NCI-H2196 treated with DMSO at 0.1 percent for 48 hours (cell line): ENCODE results near the gene PPM1M.
A peak's percentile ranks its signal among the peaks of the same experiment; 100 is the strongest.
"Not testable (repeated sequence)": the region's sequence is repeated elsewhere in the genome, so short reads cannot be mapped to it uniquely, and the experiment has no call there.

Experiments used
- DNase-seq: peaks from one replicate; lab custom pipeline; 2025; ENCODE audit not compliant: unreplicated experiment; lab: John Stamatoyannopoulos, UW

PPM1M gene

DNA sequence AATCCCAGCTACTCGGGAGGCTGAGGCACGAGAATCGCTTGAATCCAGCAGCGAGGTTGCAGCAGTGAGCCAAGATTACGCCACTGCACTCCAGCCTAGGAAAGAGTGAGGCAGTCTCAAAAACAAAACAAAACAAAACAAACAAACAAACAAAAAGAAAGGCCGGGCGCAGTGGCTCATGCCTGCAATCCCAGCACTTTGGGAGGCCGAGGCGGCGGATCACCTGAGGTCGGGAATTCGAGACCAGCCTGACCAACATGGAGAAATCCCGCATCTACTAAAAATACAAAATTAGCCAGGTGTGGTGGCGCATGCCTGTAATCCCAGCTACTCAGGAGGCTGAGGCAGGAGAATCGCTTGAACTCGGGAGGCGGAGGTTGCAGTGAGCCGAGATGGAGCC lies 29.2 kb downstream of the PPM1M start:
- DNase-seq = not testable (repeated sequence)

DNA sequence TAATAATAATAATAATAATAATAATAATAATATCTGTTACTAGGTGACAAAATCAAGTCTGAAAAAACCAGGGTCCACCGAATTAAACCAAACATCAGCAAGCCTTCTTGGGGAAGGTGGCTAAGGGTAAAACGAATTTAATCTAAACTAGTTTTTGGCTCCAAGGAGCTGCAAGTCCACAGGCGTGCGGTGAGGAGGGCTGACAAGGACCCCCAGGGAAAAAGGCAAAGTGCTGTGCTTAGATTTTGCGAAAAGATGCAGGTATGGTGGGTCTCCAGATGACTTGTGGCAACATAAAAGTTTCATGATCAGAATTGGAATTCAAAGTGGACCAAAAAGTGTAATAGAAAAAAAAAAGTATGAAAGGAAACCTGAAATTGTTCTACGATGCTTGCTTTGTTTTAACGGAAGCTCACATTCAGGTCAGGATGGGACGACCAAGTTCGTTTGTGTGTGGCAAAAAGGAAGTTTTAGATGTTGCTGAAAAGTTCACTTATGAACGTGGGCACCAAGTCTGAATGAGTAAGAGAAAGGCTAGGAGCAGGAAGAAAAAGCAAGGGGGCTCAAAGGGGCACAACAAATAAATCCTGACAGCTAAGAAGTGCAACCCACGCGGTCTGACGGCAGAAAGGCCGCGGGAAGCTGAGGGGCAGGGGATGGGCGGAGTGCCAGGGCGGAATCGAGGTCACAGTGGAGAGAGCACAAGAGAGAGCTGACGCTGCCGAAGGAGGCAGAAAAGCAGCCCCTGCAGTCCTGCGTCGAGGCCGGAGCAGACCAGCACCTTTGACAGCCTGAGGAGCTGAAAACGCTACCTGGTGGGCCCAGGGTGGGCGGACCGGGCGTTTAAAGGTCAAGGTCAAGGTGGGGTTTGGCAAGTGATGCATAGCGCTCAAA lies 31.8 kb downstream of the PPM1M start:
- DNase-seq = no peak

DNA sequence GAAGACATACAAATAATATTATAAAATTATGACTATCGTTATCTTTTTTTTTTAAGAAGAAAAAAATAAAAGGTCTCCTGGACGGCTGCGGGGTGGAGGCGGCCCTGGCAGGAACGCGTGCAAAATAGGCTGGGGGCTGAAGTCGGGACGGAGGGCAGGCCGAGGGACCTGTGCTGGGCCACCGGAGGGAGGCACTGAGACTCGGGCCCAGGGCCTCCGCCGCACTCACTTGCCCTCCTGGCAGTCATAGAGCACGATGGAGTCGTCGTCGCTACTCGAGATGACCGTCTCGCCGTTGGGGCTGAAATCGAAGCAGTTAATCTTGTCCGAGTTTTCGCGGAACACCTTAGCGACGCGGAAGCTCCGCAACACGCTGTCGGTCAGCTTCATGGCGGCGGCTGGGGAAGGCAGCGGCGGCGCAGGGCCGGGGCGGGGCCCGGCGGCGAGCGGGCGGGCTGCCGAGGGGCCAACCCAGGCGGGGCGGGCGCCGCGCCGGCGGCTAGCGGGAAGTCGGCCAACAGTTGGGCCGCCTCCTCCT lies 32.5 kb downstream of the PPM1M start:
- peak; percentile 3 for DNase-seq

DNA sequence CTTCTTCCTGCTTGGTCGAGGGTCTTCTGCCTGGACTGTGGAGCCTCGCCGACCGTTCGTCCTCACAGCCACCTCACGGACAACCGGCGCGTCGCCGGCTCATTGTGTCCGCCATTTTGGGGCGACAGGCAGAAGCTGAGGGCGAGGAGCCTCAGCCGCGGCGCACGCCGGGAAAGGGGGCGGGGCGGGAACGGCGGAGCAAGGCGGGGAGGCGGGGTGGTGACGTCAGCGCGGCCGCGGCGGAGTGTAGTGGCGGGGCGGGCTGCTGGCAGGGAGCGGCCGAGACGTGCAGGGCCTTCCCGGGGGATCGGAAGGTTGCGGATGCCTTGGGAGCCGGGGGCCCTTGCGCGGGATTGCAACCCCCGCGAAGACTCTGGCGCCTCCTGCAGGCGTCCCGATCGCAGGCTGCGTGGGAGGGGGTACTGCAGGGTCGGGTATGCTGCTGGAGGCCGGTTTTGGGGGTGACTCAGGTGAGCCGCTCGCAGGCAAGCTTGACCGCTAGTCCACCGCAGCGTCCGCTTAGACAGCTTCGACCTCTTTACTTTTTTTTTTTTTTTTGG lies 33.0 kb downstream of the PPM1M start, which contains the start of gene WDR82:
Gene WDR82, minus strand, starts transcription at position 140 of the 560 bp plus-strand sequence. CDS start 288 bp downstream, outside the sequence.
- DNase-seq = peak; percentile 59

DNA sequence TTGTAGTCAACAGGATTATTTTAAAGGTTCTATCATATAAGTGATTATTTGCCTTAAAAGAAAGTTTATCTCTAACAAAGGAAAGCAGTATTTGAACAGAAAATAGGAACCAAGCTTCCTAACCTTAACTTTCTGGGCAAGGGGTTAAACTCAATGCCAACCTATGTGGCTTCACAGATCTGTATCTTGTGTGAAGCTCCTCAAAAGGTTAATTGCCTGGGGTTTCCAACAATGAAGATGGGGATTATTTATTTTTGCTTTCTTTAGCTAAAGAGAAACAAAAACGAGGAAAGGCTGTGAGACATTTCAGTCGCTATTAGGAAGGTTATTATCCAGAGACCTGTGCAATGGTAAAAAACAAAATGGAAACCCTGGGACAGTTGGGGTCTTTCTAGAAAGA lies 34.0 kb downstream of the PPM1M start:
- DNase-seq = no peak

DNA sequence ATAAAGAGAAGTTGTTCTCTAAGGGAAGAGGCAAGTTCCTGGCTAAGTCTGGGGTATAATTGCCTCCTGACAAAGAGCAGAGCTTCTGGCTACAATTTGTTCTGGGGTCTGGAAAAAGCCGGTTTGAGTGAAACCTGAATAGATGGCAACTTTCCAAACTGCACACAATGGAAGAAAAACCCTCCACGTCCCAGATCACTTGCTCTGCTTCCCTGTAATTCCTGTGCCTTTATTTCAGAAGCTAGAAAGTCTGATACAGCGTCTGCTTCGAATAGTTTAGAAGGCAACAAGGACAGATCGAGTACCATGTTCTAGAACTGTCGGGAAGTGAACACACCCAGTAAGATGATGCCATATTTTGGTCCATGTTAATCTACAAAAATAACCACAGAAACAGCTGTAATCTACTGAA lies 34.5 kb downstream of the PPM1M start:
- peak; percentile 27 for DNase-seq

DNA sequence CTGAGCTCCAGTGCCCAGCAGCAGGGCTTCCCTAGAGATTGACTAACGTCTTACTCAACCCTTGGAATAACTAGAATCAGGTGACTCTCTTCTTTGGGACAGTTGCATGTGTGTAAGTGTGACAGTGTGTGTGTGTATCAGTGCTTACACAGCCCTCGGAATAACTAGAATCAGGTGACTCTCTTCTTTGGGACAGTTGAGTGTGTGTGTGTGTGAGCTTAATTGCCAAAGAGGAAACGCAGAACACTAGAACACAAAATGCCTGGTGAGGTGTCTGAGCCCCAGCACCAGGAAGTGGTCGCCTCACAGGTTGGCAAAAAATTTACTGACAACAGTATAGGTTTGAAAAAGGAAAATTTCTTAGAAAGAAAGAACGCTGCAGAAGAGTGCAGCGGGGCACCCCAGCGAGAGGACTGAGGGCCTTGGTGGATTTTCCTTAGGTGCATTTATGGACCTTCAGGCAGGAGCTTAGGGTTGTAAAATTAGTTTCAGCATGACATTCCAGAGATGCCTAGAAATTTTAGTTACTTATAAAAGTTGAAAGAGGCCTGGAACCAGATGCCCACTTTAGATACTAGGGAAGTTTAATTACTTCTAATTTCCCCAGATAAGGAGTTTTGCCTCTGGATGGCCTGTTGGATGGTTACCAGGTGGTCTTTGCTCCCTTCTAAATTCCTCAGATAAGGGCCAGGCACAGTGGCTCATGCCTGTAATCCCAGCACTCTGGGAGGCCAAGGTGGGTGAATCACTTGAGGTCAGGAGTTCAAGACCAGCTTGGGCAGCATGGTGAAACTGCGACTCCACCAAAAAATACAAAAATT lies 36.6 kb downstream of the PPM1M start:
- DNase-seq = no peak

DNA sequence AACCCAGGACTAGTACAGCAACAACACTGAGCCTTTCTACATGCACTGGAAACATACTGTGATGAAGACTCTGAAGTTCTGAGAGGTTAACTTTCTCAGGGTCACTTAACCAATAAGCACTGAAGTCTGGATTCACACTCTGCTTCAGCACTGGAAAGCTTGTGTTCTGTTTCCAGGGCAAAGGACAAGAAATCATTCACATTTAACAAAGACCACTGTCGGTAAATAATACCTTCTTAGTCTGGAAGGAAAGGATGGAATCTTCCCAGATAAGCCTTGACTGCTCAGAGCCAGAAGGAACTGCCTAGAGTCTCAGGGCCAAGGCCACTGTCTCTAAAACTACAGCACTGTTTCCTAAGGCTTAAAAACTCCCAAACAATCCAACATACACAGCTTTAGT lies 37.7 kb downstream of the PPM1M start:
- DNase-seq = no peak

DNA sequence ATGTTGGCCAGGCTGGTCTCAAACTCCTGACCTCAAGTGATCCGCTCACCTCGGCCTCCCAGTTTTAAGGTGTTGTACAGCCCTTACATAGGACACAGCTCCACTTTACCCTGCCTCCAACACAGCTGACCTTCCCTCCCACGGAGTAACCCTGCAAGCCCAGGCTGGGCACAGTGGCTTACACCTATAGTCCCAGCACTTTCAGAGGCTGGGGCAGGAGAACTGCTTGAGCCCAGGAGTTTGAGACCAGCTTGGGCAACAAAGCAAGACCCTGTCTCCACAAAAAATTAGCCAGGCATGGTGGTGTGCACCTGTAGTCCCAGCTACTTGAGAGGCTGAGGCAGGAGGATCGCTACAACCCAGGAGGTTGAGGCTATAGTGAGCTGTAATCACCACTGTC lies 38.5 kb downstream of the PPM1M start:
- DNase-seq = not testable (repeated sequence)

DNA sequence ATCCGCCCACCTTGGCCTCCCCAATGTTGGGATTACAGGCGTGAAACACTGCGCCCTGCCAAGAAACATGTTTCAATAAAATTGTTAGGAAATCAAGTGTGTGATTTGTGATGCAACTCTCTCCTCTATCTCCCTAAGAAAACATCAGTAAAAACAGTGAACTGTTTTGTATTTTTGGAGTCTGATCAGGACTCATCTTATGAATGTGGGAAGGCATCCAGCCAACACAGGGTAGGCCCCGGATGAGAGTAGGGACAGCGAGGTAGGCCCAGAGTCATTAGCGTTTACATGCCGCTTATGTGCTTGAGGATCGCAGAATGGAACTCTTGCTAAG lies 41.2 kb downstream of the PPM1M start:
- no peak for DNase-seq

DNA sequence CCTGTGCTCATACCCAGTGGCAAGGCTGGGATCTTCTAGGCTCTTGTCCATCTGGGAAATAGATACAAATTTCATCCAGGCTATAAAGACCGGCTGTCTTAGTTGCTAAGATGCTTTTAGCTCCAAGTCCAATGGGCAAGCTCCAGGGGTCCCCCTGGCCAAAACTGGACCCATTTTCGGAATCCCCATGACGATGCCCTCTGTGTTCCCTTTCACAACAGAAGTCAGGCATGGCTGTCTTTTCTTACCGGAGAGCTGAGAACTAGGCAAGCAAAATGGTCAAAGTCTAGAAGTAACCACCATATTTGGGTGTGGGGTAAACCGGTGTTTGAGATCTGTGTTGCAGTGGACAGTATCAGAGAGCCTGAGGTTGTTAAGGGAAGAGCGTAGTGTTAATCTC lies 43.1 kb downstream of the PPM1M start:
- no peak for DNase-seq

DNA sequence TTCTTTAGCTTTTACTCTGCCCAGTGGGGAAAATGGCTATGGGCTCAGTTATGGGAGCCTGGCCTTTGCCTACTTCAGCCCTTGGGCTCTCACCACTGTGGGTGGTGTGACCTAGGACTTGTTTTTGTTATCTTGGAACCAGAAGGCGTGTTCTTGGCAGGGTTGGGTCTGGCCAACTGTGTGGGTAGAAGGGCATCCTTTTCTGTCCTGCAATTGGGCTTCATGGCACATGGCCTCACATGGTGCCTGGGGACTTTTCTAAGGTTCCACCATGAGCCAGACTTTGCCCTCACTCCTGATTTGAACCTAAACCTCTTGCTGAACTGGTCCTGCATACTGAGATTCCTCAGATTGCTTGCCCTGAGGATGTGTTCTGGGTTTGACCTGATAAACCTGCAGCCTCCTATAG lies 43.8 kb downstream of the PPM1M start:
- DNase-seq = no peak

DNA sequence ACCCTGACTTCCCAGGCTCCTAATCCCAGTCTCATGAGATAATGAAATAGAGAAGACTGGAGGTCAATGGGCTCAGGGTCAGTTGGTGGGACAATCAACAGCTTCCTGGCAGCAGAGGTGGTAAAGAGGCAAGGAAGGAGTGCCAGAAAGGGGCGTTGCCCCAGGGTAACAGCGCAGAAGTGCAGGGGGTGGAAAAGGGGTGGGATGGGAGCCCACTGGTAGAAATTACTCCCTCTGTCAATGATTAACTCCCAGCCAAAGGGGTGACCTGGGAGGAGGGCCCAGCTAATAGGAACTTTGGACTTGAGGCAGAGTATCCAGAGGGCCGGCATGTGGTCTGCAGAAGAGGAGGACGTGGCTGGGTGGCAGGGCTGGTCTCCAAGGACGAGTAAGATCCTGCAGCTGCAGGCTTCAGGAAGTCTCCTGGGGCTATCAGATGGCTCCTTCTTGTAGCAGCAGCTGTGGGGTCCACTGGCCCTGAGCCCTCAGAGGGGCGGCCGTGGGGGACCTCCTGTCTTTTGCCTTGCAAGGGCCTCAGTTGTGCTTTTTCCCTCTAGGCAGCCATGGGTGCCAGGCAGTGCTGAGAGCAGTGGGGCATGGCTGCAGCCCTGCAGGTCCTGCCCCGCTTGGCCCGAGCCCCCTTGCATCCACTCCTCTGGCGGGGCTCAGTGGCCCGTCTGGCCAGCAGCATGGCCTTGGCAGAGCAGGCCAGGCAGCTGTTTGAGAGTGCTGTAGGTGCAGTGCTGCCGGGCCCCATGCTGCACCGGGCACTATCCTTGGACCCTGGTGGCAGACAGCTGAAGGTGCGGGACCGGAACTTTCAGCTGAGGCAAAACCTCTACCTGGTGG lies 44.4 kb downstream of the PPM1M start:
- DNase-seq = no peak

DNA sequence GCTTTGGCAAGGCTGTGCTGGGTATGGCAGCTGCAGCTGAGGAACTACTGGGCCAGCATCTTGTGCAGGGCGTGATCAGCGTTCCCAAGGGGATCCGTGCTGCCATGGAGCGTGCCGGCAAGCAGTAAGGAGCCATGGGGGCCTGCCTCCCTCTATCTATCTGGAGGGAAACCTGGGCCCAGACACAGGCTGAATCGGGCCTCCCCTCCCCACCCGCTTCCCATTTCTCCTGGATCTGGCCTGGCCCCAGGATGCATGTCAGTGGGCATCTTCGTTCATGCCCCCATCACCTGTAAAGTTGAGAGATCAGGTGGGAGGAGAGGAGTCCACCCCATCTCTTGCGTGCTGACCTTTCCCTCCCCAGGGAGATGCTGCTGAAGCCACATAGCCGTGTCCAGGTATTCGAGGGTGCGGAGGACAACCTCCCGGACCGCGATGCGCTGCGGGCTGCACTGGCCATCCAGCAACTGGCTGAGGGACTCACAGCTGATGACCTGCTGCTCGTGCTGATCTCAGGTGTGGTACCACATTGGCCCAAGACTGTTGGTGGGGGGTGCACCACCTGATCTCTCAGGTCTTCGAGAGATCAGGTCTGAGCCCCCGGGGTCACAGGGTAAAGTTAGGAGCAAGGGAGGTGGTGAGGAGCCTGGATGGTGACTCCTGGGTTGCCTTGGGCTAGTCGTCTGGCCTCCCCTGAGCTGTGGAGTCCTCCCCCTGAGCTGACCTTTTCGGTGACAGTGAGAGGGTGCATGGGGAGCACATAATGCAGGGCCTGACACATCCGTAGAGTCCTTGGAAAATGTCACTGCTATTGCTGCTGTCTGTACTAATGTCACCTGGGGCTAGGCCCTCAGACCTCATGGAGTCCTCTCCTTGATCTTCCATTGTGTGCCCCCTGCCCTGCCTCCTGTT lies 45.3 kb downstream of the PPM1M start:
- no peak for DNase-seq

DNA sequence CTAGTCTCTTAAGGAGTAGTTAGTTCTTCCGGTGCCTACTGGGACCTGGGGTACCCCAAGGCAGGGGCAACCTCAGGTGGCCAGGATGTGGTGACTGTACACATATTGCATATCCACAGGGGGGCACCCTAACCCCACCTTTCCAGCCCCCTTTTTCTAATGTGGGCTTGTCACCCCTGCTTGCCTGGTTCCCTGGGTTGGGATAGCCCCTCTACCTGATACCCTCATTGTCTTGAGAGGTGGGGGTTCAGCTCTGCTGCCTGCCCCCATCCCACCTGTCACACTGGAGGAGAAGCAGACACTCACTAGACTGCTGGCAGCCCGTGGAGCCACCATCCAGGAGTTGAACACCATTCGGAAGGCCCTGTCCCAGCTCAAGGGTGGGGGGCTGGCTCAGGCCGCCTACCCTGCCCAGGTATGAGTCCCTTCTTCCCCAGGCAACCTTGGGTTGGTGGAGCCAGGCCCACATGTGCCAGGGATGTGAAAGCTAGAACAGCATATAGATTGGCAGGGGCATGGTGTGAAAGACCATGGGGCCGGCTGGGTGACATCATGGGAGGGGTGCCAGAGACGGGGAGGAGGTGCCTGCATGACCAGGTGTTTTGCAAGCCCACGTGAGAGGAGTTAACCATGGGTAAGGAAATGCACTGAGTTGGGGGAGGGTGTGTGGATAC lies 46.1 kb downstream of the PPM1M start:
- no peak for DNase-seq

DNA sequence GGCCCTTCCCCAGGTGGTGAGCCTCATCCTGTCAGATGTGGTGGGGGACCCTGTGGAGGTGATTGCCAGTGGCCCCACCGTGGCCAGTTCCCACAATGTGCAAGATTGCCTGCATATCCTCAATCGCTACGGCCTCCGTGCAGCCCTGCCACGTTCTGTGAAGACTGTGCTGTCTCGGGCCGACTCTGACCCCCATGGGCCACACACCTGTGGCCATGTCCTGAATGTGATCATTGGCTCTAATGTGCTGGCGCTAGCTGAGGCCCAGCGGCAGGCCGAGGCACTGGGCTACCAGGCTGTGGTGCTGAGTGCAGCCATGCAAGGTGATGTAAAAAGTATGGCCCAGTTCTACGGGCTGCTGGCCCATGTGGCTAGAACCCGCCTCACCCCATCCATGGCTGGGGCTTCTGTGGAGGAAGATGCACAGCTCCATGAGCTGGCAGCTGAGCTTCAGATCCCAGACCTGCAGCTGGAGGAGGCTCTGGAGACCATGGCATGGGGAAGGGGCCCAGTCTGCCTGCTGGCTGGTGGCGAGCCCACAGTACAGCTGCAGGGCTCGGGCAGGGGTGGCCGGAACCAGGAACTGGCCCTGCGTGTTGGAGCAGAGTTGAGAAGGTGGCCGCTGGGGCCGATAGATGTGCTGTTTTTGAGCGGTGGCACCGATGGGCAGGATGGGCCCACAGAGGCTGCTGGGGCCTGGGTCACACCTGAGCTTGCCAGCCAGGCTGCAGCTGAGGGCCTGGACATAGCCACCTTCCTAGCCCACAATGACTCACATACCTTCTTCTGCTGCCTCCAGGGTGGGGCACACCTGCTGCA lies 46.9 kb downstream of the PPM1M start:
- no peak for DNase-seq

DNA sequence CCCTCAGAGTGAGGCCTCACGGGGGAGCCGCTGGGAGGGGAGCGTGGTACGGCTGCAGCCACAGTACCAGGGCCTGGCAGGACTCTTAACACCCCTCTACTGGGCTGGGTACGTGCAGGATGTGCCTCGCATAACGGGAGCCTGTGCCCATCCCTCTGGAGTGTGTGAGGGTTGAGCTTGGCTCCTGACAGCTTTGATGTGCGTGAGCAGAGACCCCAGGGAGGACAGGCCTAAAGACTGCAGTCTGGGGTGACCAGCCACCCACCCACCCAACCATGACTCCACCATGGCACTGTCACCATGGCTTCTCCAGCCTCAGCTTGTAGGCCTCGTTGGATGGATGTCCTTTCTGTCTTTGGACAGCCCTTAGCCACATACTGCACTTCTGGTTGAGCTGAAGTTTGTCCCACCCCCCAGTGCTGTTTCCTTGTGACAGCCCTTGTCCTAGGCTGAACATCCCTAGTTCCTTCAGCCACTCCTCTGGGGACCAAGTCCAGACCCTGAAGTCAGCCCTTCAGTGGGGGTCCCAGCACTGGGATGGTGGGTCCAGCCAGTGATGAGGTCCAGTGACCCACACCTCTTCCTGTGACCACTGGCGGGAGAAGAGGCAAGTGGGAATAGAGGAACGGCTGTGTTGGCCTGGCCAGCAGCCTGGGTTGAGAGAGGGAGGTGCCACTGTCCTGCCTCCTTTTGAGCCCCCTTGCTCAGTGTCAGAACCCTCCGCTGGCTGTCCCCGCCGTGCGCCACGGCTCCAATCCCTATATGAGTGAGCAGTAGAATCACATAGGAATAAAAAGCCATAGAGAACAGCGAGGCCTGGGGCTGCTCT lies 48.1 kb downstream of the PPM1M start:
- DNase-seq = no peak
